Astrocyte of the cerebellum (primary cell): ENCODE data around the gene RLF.
"Not testable (repeated sequence)": the region's sequence is repeated elsewhere in the genome, so short reads cannot be mapped to it uniquely, and the experiment has no call there.

Experiments
- DNase-seq: peaks from one replicate; pipeline ENCODE4 v3.0.0-alpha.2; 2011; ENCODE audit warnings: low read depth
- H3K4me3 ChIP-seq: 2 replicates; pipeline ENCODE4 v1.5.1; 2011; ENCODE audit warnings: mild to moderate bottlenecking, low read depth, low read length, moderate library complexity
- CTCF ChIP-seq: IDR thresholded peaks from 2 replicates; pipeline ENCODE4 v1.5.1; 2012; ENCODE audit warnings: low read length, low read depth, moderate library complexity, mild to moderate bottlenecking; ENCODE audit errors: missing control alignments
- in situ Hi-C: cut with HindIII; loops from 2 replicates; pipeline ENCODE4 v1.10.0; 2017; ENCODE audit warnings: low sequenced_read_pairs

Gene RLF

DNA sequence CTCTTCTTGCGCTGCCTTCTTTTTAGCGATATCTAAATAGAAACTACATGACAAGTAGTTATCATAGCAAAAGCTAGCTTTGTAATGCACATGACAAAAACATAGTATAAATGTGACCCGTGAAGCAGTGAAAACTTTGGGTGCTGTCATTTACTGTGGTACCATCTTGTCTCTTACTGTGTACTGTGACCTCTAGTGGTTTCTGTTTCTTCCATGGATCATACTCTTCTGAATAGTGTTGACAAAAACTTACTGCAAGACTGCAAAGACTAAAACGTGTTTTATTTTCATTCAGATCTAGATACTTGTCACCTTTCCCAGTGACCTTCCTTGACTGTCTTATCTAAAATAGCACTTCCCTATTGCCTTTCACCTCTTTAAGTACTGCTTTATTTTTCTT, 6.1 kb downstream of the RLF start:
- TF ChIP-seq CTCF, result no peak
- in situ Hi-C loops, result no loop called here

GRCh38 chr1:40171036-40171435, 9.8 kb downstream of the RLF start:
- DNase-seq, result no peak
- no peak for TF ChIP-seq CTCF
- in situ Hi-C loops, result no loop called here
- H3K4me3 ChIP-seq, result no peak overlapping the region

More for the DNA sequence above, 6.1 kb downstream of the RLF start:
- H3K4me3 ChIP-seq, result no peak overlapping the region
- no peak for DNase-seq

GRCh38 chr1:40174788-40175187, 13.6 kb downstream of the RLF start:
- H3K4me3 ChIP-seq, result no peak overlapping the region
- no peak for TF ChIP-seq CTCF
- DNase-seq, result no peak
- in situ Hi-C loops, result no loop called here

GRCh38 chr1:40176989-40177388, 15.8 kb downstream of the RLF start:
- in situ Hi-C loops, H3K4me3 ChIP-seq, DNase-seq: not testable (repeated sequence)

DNA sequence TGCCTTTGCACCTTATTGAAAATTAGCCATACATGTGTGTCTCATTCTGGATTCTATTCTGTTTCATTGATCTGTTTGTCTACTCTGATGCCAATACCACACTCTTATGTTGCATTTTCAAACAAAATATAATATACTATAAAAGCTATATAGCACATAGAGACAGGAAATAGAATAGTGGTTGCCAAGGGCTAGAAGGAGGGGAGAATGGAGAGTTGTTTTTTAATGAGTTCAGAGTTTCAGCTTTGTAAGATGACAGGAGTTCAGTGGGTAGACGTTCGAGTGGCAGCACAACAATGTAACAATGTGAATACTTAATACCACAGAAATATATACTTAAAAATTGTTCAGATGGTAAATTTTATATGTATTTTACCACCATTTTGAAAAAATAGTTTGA, 17.0 kb downstream of the RLF start:
- H3K4me3 ChIP-seq, result no peak overlapping the region
- no peak for TF ChIP-seq CTCF
- DNase-seq, result no peak
- in situ Hi-C loops, result no loop called here

DNA sequence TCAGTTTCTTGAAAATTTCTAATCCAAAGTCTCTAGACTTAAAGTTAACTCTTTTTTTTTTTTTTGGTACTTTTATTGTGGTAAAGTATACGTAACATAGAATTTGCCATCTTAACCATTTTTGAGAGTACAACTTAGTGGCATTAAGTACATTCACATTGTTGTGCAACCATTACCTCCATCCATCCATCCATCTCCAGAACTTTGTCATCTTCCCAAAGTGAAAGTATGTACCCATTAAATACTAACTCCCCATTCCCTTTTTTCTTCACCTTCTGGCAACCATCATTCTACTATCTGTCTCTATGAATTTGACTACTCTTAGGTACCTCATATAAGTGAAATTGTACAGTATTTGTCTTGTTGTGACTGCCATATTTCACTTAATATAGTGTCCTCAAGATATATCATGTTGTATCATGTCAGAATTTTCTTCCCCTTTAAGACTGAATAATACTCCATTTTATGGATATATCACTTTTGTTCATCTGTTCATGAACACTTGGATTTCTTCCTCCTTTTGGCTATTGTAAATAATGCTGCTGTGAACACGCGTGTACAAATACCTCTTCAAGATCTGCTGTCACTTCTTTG, 18.4 kb downstream of the RLF start:
- no peak for DNase-seq
- H3K4me3 ChIP-seq, result no peak overlapping the region
- no peak for TF ChIP-seq CTCF
- in situ Hi-C loops, result no loop called here

- in situ Hi-C loops, result no loop called here
- DNase-seq, result peak; percentile 9
- TF ChIP-seq CTCF, result peak; percentile 50
- no peak overlapping the region for H3K4me3 ChIP-seq
These were observed 22.0 kb downstream of the RLF start for GRCh38 chr1:40183055-40183710.
